ENCODE measurements around the gene DSP.

GRCh38 chr6:7621761-7622160 lies 80.3 kb downstream of the DSP start:
- TF ChIP-seq CTCF (conservative IDR thresholded peaks at IDR 0.05), result no peak
- TF ChIP-seq EZH2 (IDR thresholded peaks at IDR 0.05; ENCODE audit: low read depth), result no peak
